K562 (cell line): Measurements from ENCODE around the gene CBX4. TPM values are rescaled to one million over a fixed set of nuclear protein-coding genes. Genes with fewer than 3 reads are reported as not detected.

Source experiments
- ATAC-seq: fragments of 200-7000 bp; cut with Tn5 transposase; 3 replicates; pipeline ENCODE4 v1.9.1; 2020; ENCODE audit warnings: moderate library complexity
- BruUV-seq: library from RNA; stranded (reverse); fragments of 400-500 nt; replicated peaks from 2 replicates; lab custom pipeline; 2021; lab: Mats Ljungman, UMichigan
- CTCF ChIA-PET: fragments of 300-600 bp; formaldehyde crosslinking; extraction: SDS; loops from one replicate; lab custom pipeline; 2021; ENCODE audit warnings: low intra/inter-chr PET ratio; lab: Yijun Ruan, JAX
- POLR2A ChIA-PET: fragments of 300-600, 350-650 bp; sonication (Branson Sonifier 250); formaldehyde crosslinking; extraction: SDS; loops from one replicate; lab custom pipeline; 2021; ENCODE audit warnings: antibody characterized with exemption, inconsistent platforms; lab: Yijun Ruan, JAX
- DNase-seq, 4 experiments: peaks; one replicate each; pipeline versions ENCODE4 v3.0.0 to v3.0.0-alpha.2; 2011 to 2018; ENCODE audit warnings: low spot score in 3 of 4, mixed read lengths in 3 of 4; ENCODE audit errors: extremely low read depth in 1 of 4
- FAIRE-seq: peaks from 2 replicates; lab custom pipeline; 2011; peaks lifted over from hg19 to GRCh38; lab: Jason Lieb, UNC
- H2AFZ ChIP-seq: 2 replicates; pipeline ENCODE4 v1.6.0; 2011; ENCODE audit warnings: low read depth, low read length, control low read depth, inconsistent platforms
- H3K27ac ChIP-seq: fragments of 200-600 bp; 3 replicates; pipeline ENCODE4 v1.8.0; 2011; ENCODE audit warnings: low read depth, mild to moderate bottlenecking, control low read depth, inconsistent platforms, low read length, moderate library complexity, mixed read lengths; ENCODE audit errors: extremely low read depth
- H3K27me3 ChIP-seq, 2 experiments: fragments of 300-600 bp in 1 of 2; 2 replicates in 1 of 2; 3 replicates in 1 of 2; pipeline versions ENCODE4 v1.6.0 to v1.8.0; 2011; ENCODE audit warnings: inconsistent platforms in 2 of 2, low read length in 2 of 2, mild to moderate bottlenecking in 1 of 2, mixed read lengths in 1 of 2, moderate library complexity in 1 of 2; ENCODE audit not compliant: control insufficient read depth in 2 of 2, insufficient read depth in 2 of 2
- H3K36me3 ChIP-seq: fragments of 300-600 bp; 3 replicates; pipeline ENCODE4 v1.8.0; 2011; ENCODE audit warnings: mild to moderate bottlenecking, low read length, inconsistent platforms; ENCODE audit not compliant: control insufficient read depth, insufficient read depth
- H3K4me1 ChIP-seq, 2 experiments: fragments of 200-600 bp in 1 of 2; replicated peaks in 1 of 2; 2 replicates in 1 of 2; 3 replicates in 1 of 2; pipeline versions ENCODE4 v1.5.1 to v1.8.0; 2011; ENCODE audit warnings: inconsistent platforms in 2 of 2, low read length in 2 of 2, mild to moderate bottlenecking in 1 of 2, mixed read lengths in 1 of 2, moderate library complexity in 1 of 2; ENCODE audit not compliant: control insufficient read depth in 2 of 2, insufficient read depth in 2 of 2
- H3K4me2 ChIP-seq: 2 replicates; pipeline ENCODE4 v1.6.1; 2011; ENCODE audit warnings: low read length, control low read depth, inconsistent platforms, mixed read lengths; ENCODE audit not compliant: insufficient read depth
- H3K4me3 ChIP-seq: fragments of 200-600 bp; sonication (generic), shearing (Covaris generic); 2 replicates; pipeline ENCODE4 v1.5.1; 2016; ENCODE audit warnings: control low read depth, inconsistent platforms
- H3K79me2 ChIP-seq: fragments of 200-600 bp; 3 replicates; pipeline ENCODE4 v1.8.0; 2011; ENCODE audit warnings: low read length, inconsistent platforms; ENCODE audit not compliant: control insufficient read depth, insufficient read depth
- H3K9ac ChIP-seq, 2 experiments: 2 replicates each; pipeline versions ENCODE4 v1.6.0 to v1.6.1; 2011; ENCODE audit warnings: low read depth in 2 of 2, low read length in 2 of 2, control low read depth in 1 of 2, inconsistent platforms in 1 of 2, mild to moderate bottlenecking in 1 of 2, mixed read lengths in 1 of 2; ENCODE audit not compliant: insufficient read depth in 1 of 2
- H3K9me1 ChIP-seq: one replicate; pipeline ENCODE4 v1.6.0; 2011; ENCODE audit warnings: inconsistent platforms, mild to moderate bottlenecking, low read length, moderate library complexity; ENCODE audit not compliant: control insufficient read depth, insufficient read depth
- H3K9me3 ChIP-seq: replicated peaks from 2 replicates; pipeline ENCODE4 v1.5.1; 2011; ENCODE audit warnings: low read depth, low read length, inconsistent platforms; ENCODE audit not compliant: control insufficient read depth, insufficient read depth
- H4K20me1 ChIP-seq: replicated peaks from 2 replicates; pipeline ENCODE4 v1.6.1; 2011; ENCODE audit warnings: low read length, inconsistent platforms, mixed read lengths; ENCODE audit not compliant: control insufficient read depth, insufficient read depth
- ARID1B ChIP-seq: fragments of 450-650 bp; IDR thresholded peaks from 2 replicates; pipeline ENCODE4 v1.6.1; 2016; ENCODE audit warnings: antibody characterized with exemption, mild to moderate bottlenecking, inconsistent platforms
- ZNF140 ChIP-seq: fragments of 250-450 bp; sonication (Bioruptor Pico); IDR thresholded peaks from 2 replicates; pipeline ENCODE4 v1.8.0; 2021; ENCODE audit warnings: moderate library complexity, mild to moderate bottlenecking, inconsistent platforms
- ZNF263 ChIP-seq: sonication (generic); formaldehyde crosslinking; IDR thresholded peaks from 2 replicates; pipeline ENCODE4 v1.8.0; 2022; ENCODE audit warnings: mild to moderate bottlenecking, missing genetic modification reagents, borderline replicate concordance
- ZNF583 ChIP-seq: fragments of 250-450 bp; sonication (Bioruptor Pico); IDR thresholded peaks from 2 replicates; pipeline ENCODE4 v1.4.0; 2020
- WGBS: fragments of 100-300 bp; shearing (Covaris generic); methylation state at CpG from one replicate; pipeline ENCODE4 v1.1.6; 2016; ENCODE audit warnings: low coverage, mixed read lengths; ENCODE audit not compliant: insufficient coverage; ENCODE audit errors: missing lambda C conversion rate; 5-methylcytosine and 5-hydroxymethylcytosine counted together
- in situ Hi-C: fragments of 300-500 bp; cut with MboI; formaldehyde crosslinking; loops from 4 replicates; pipeline ENCODE4 v1.15.0; 2018; ENCODE audit warnings: inconsistent platforms, mixed read lengths
- intact Hi-C: fragments of 100-400 bp; cut with micrococcal nuclease; formaldehyde crosslinking; loops from 2 replicates; pipeline ENCODE4 v1.14.2; 2022
- polyA plus RNA-seq, 8 experiments: library from polyadenylated mRNA; depleted of rRNA in 4 of 8; stranded (reverse) in 5 of 8; unstranded in 3 of 8; fragments of >200 nt; fragmentation: Nextera tagmentation in 2 of 8; fragmentation: Illumina TruSeq in 1 of 8; extraction: Ambion mirVana in 2 of 8; extraction: Trizol in 1 of 8; gene quantifications; 2 replicates each; pipeline versions ENCODE4 v1.2.1 to v1.2.3, GENCODE V29; 2011 to 2014; ENCODE audit warnings: inconsistent platforms in 1 of 8, missing spikeins in 1 of 8
- total RNA-seq, 7 experiments: library from RNA; depleted of rRNA in 6 of 7; stranded (reverse); fragments of >200 nt in 6 of 7; fragmentation: Illumina TruSeq in 2 of 7; extraction: Trizol in 2 of 7; gene quantifications; 2 replicates each; pipeline versions ENCODE4 v1.2.1 to v1.2.3, GENCODE V29; 2011 to 2021; ENCODE audit warnings: low replicate concordance in 1 of 7
- TF ChIP-seq, protein P1 (sequence below): fragments of 250-450 bp; sonication (Bioruptor Pico); IDR thresholded peaks from 2 replicates; pipeline ENCODE4 v1.4.0; 2020

The CBX4 gene
- total and polyA plus RNA-seq, 9 of the 15 experiments (the other 6 are each of a cell fraction or from before 2014, with no cell fraction given): 0.98 to 50.5 (median 10.0) TPM

DNA sequence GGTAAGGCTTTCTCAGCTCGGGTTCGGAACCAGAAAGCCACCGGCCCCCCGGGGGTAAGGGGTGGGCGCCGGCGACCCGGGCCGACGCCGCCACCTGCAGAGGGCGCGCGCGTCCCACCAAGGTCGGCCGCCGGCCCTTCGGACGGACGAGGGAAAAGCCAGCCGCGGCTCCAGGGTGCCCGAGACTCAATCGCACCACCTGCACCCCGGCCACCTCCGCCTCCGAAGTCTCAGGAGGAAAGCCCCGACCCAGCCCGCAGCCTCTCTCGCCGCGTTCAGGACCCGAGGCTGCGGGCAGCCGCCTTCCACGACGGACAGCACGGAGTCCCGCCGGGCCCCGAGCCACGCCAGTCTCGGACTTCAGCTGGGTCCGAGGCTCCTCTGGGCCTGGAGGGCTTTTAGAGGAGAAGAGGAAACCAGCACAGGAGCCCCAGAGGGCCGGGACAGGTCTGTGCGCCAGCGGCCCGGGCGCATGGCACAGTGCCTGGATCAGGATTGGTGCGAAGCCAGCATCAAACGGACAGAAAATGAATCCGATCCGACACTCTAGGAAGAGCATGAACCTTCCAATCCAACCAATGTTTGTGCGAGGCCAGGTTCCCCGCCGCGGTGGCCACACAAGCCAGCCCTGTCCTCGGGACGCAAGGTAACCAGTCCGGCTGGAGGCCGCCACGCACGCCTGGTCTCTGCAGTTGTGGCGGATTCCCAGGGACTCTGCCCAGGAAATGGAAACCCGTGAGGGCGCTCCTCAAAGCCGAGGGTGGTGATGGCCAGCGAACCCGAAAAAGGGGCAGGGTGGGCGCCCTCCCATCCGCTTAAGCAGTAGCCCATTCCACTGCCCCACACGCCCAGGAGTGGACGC lies 49.1 kb downstream of the CBX4 start (continued):
- TF ChIP-seq ZNF140 (CRISPR knock-in tag) (no peak), ARID1B (no peak)
- TF ChIP-seq, protein P1, sequence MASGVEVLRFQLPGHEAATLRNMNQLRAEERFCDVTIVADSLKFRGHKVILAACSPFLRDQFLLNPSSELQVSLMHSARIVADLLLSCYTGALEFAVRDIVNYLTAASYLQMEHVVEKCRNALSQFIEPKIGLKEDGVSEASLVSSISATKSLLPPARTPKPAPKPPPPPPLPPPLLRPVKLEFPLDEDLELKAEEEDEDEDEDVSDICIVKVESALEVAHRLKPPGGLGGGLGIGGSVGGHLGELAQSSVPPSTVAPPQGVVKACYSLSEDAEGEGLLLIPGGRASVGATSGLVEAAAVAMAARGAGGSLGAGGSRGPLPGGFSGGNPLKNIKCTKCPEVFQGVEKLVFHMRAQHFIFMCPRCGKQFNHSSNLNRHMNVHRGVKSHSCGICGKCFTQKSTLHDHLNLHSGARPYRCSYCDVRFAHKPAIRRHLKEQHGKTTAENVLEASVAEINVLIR (CRISPR knock-in tag): no peak

DNA sequence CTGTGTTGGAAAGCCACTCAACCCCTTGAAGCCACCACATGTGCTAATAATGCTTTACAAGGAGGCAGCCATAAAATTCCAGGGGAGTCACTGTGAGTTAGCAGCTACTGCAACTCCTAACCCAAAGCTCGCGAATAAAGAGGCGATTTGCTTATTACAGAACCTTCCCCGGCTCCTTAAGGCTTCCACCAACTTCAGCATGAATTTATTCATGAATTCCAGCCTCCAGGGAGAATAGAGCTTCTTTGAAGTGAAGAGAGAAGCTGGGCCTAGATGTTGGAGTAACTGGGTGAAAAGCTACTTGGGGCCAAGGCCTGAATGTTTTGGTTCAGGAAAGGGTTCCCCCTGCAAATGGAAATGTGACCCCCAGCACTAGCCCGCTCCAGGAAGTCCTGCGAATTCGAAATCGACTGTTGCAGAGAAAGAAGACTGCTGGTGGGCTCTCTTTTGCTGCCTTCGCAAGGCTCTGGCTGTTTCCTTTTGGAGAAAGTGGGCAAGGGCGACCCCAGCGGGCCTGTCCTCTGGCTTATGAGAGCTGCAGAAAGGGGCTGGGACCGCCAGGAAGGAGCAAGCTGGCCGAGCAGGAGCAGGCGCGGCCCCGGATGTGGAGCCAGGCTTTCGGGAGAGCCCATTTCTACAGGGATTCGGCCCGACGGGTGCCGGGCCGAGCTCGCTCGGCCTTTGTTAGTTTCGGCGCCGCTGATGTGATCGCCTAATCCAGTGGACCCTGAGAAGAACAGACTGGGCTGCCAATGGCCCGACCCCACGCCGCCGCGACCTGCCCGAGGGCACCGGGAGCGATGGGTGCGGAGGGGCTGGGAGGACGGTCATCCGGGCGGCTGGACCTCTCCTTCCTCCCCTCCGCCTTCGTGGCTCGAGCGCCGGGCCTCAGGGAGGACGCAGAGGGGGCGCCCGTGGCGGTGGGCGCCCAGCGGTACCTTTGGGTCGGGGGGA lies 50.0 kb downstream of the CBX4 start:
- Histone ChIP-seq H3K4me2 (peak overlapping the region; percentile 31; the same call in 1 of the 2 replicates), H3K4me3 (no peak overlapping the region), H3K79me2 (no peaks in the 10 kb centered on the region), H3K9me1 (no peaks in the 10 kb centered on the region), H3K9ac (peak overlapping the region in 1 of 2 experiments; percentile 69; a peak in 2 of 4 replicates), H2AFZ (peak overlapping the region; percentile 84; the same call in 1 of the 2 replicates), H3K9me3 (no peaks in the 10 kb centered on the region), H3K4me1 (peaks cover 3 to 42% of the 10 kb centered on the region in 2 experiments; a peak in 4 of 5 replicates), H3K36me3 (peaks cover 16% of the 10 kb centered on the region; the same call in 1 of the 3 replicates), H3K27ac (no peak overlapping the region), H3K27me3 (no peaks in the 10 kb centered on the region), H4K20me1 (no peaks in the 10 kb centered on the region)
- ChIA-PET CTCF (interaction anchor here (0.6 to 2.3 kb wide), 7 partner anchors 9 to 181 kb away, joined by 3 to 18 read pairs (median 5); no protein-coding TSS in a partner anchor), POLR2A (interaction anchor here (0.5 to 1.8 kb wide), 5 partner anchors 9 to 48 kb away, joined by 3 to 10 read pairs (median 3); partner anchors contain the start of gene CBX2)
- peak; percentile 47; the same call in 1 of the 2 replicates for TF ChIP-seq ZNF263 (CRISPR knock-in tag)
- no peak for TF ChIP-seq ZNF583
- WGBS: 45% methylated on average over 39 of the region's 52 CpGs
- in situ Hi-C loops: no loop called here
- peak; percentile 43 for ATAC-seq
- no peak for FAIRE-seq
- intact Hi-C loops: loop anchor here (5.0 kb wide), 1 partner anchor 42 kb away; no protein-coding TSS in a partner anchor
- no peak for DNase-seq
- no TSS peak for BruUV-seq
